GM12875 (cell line): Measurements from ENCODE around the gene FUBP3.

Experiments
- H3K4me3 ChIP-seq: one replicate; pipeline ENCODE4 v1.5.1; 2011; ENCODE audit warnings: low read depth, low read length, control low read depth
- TF ChIP-seq, protein P1 (sequence below): IDR thresholded peaks from 2 replicates; pipeline ENCODE4 v1.5.1; 2011; ENCODE audit warnings: low read depth, mild to moderate bottlenecking, control low read depth, inconsistent platforms, low read length, moderate library complexity, borderline replicate concordance; ENCODE audit not compliant: insufficient read depth

FUBP3 gene

DNA sequence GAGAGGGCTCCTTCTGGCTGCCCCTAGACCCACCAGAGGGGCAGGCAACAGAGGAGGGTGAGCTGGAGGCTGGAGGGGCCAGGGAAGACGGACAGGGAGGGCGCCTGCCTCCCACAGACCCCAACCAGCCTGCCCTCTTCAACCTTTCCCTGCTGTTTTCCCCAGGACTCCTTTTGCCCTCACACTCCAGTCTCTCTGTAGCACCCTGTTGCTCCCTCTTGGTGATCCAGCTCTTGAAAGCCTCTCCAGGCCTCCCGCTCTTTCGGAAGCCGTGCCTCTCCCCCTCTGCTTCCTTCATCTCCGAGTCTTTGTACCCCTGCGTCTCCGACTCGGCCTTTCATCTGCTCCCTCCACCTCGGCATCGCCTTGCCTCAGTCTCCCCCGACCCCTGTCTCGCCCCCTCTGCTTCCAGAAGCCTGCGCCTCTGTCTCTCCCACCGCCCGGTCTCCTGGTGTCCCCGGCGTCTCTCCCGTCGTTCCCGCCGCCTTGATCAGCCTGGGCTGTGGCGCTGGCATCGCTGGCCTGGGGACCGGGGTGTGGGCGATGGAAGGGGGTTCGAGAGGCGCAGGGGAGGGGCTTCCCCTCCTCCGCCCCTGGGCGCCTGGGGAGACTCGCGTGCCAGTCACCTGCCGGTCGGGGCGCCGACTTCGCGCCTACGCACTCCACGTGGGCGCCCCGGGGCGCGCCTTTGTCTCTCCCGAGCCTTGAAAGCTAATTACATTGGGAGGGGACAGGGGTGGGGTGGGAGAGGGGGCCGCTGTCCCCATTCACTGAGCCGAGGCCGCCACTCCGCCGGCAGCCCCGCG, 79.7 kb downstream of the FUBP3 start:
- TF ChIP-seq, protein P1, sequence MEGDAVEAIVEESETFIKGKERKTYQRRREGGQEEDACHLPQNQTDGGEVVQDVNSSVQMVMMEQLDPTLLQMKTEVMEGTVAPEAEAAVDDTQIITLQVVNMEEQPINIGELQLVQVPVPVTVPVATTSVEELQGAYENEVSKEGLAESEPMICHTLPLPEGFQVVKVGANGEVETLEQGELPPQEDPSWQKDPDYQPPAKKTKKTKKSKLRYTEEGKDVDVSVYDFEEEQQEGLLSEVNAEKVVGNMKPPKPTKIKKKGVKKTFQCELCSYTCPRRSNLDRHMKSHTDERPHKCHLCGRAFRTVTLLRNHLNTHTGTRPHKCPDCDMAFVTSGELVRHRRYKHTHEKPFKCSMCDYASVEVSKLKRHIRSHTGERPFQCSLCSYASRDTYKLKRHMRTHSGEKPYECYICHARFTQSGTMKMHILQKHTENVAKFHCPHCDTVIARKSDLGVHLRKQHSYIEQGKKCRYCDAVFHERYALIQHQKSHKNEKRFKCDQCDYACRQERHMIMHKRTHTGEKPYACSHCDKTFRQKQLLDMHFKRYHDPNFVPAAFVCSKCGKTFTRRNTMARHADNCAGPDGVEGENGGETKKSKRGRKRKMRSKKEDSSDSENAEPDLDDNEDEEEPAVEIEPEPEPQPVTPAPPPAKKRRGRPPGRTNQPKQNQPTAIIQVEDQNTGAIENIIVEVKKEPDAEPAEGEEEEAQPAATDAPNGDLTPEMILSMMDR, result no peak
- no peak overlapping the region for H3K4me3 ChIP-seq

DNA sequence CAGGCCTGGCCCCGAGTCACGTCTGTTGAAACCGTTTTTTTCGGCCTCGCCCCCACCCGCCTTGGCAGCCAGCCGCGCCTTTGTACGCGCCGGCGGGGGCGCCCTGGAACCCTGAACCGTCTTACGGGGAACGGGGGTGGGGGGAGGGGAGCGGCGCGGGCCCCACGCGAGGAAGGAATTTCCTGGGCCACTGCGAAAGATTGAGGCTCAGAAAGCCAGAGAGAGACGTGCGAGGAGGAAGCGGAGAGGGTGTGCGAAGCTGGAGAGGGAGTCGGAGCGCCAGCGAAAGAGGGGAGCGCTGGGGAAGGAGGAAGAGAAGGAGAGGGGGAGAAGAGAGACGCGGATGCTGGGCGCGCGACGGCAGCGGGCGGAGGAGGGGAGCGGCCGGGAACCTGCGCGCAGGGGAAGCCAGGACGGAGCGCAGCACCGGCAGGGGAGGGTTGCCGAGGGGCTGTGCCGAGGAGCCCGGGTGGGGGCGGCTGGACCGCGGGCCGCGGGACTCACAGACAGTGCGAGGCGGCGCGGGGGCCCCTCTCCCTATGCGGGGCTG, 80.4 kb downstream of the FUBP3 start:
- TF ChIP-seq, protein P1, result no peak
- H3K4me3 ChIP-seq, result no peak overlapping the region

DNA sequence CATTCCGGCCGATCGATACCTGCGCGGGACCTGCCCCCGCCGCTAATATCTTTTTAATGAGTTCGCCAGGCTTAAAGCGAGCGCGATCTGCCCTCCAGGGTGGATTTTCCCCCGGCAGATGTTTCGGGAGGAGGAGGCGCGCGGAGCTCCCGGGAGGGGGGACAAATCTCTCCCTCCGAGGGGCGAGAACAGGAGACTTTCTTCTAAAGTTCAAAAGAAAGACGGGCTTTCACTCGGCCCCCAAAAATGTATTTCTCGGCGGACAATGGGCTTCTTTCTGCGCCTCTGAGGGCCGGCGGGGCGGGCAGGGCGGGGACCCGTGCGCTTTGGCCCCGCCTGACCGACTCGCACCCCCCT, 80.9 kb downstream of the FUBP3 start:
- H3K4me3 ChIP-seq, result no peak overlapping the region
- TF ChIP-seq, protein P1, result no peak

DNA sequence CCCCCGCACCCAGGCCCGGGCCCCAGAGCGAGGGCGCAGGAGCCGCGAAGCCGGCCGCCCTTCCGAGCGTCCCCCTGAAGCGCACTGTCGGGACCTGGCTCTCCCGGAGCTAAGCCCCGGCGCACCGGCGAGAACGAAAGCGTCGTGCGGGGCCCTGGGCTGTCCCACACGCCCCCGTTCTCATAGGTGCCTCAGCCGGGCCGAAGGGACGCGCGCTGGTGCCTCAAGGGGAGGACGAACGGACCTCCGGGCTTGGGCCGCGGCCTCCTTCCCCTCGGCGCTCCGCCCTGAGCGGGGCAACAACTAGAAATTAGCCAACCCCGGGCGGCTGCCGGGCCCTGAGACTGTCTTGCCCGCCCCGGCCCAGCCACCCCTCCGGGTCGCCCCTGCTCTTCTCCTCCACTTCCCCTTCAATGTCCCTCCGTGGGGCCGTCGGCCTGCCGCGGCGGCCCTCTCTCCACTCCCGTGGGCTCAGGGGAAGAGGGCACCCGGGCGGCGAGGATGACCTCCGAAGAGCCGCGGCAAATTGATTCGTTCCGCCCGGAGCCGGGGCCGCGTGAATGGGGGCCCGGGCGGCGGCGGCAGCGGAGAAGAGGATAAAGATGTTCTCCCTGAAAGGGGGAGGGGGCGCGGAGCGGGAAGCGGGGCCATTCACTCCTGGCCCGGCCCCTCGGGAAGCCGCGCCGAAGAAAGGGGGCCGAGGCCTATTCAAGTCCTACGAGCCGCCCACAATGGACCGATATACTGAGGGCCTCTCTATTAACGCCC, 81.5 kb downstream of the FUBP3 start:
- TF ChIP-seq, protein P1, result no peak
- peak overlapping the region; percentile 10 for H3K4me3 ChIP-seq

DNA sequence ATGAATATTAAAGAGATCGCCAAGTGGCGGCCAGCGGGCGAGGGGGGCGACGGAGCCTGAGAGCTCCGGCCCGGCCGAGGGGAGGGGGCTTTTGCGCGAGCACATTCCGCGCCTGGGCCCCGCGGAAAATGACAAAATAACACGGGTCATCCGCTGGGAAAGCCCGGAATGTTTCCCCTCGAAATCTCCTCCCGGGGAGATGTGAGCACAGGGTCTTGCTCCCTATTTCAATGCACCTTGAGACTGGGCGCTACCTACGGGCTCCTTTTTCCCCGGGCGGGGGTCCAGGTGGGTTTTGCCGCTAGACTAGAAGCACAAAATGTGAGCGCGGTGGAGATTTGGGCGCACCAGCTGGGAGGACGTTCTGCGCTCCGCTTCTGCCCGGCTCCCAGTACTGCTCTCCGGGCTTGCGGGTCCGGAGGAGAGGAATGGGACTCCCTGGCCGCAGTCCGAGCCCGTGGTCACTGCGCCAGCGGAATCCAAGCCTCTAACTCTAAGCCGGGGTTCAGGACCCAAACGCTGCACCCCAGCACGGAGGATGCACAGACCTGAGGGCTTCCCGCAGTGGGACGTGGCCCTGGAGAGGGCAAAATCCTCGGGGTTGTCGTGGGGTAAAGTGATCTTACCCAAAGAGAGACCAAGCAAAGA, 82.2 kb downstream of the FUBP3 start:
- H3K4me3 ChIP-seq, result no peak overlapping the region
- TF ChIP-seq, protein P1, result no peak

DNA sequence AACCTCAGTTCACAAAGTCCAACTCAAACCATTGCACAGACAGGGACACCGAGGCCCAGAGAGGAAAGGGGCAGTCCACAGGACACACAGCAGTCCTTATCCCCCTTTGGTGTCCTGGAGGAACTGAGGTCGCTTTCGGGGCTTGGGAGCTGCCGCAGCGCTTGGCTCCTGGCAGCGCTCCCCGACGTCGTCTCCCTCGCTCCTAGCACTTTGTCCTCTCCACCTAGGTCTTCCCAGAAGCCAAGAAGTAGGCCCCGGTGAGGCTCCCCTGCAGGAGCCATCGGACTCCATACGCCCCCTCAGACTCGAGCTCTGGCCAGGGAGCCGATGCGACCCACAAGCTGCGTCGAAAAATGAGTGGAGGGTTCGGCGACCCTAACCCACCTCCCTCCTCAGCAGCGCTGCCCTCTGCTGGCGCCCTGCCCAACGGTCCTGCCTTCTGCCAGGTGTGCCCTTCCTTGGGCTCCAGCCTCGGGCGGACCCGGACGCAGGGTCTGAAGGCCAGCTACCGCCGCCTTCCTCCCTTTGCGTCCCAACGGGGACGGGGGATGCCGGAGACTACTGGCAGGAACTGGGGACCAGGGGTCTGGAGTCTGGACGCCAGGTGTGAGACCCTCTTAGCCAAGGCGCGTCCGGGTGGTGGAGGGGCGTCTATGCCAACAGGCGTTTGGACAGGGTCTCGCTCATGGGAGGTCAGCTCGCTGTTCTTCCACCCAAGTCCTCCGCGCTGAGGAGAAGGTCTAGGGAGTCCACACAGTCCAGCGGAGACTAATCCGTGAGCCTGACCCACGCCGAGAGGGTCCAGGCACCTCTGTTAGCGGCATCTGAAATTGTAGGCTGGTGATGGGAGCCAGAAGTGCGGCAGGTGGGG, 83.0 kb downstream of the FUBP3 start:
- TF ChIP-seq, protein P1, result no peak
- H3K4me3 ChIP-seq, result no peak overlapping the region
